ENCODE results near the gene DTNA.

DNA sequence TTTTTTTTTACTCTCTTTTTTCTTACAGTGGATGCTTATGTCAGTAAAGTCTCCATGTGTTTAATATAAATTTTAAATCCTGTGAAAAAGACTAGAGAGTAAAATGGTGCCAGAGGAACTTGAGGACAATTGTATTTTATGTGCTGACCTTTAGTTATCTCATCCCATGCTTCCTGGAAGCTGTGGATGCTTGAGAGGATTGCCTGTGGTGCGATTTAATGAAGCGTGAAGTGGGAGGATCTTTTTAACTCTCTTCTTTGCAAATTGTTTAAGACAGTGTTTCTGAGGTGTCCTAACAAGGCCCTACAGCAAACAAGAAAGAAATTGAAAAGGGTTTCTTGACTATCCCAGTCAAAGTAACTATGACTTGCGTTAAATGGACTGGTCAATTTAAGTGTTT is 84.2 kb downstream of the DTNA start:
- TF ChIP-seq, protein P1, sequence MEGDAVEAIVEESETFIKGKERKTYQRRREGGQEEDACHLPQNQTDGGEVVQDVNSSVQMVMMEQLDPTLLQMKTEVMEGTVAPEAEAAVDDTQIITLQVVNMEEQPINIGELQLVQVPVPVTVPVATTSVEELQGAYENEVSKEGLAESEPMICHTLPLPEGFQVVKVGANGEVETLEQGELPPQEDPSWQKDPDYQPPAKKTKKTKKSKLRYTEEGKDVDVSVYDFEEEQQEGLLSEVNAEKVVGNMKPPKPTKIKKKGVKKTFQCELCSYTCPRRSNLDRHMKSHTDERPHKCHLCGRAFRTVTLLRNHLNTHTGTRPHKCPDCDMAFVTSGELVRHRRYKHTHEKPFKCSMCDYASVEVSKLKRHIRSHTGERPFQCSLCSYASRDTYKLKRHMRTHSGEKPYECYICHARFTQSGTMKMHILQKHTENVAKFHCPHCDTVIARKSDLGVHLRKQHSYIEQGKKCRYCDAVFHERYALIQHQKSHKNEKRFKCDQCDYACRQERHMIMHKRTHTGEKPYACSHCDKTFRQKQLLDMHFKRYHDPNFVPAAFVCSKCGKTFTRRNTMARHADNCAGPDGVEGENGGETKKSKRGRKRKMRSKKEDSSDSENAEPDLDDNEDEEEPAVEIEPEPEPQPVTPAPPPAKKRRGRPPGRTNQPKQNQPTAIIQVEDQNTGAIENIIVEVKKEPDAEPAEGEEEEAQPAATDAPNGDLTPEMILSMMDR (IDR thresholded peaks at IDR 0.05 in 2 of 3, conservative IDR thresholded peaks at IDR 0.05 in 1 of 3; ENCODE audit: borderline replicate concordance in 1 of 3, insufficient read depth in 1 of 3, low read depth in 2 of 3, low read length in 2 of 3) = no peak
- TF ChIP-seq POLR2AphosphoS5 (IDR thresholded peaks at IDR 0.05; ENCODE audit: low read depth, low read length) (no peak), POLR2A (IDR thresholded peaks at IDR 0.05; ENCODE audit: borderline replicate concordance, extremely low read depth, insufficient read depth, insufficient read length) (no peak), EZH2 (IDR thresholded peaks at IDR 0.05) (no peak), EZH2phosphoT487 (IDR thresholded peaks at IDR 0.05; ENCODE audit: borderline replicate concordance) (no peak), ELF1 (IDR thresholded peaks at IDR 0.05; ENCODE audit: borderline replicate concordance, low read depth) (no peak), SP1 (IDR thresholded peaks at IDR 0.05; ENCODE audit: low read depth) (no peak), ZNF274 (IDR thresholded peaks at IDR 0.05; ENCODE audit: low read depth, low read length) (no peak), YY1 (IDR thresholded peaks at IDR 0.05; ENCODE audit: extremely low read depth, insufficient replicate concordance, low read depth, low read length) (no peak), SIN3A (IDR thresholded peaks at IDR 0.05; ENCODE audit: low read depth) (no peak)
- TF ChIP-seq, protein P2, sequence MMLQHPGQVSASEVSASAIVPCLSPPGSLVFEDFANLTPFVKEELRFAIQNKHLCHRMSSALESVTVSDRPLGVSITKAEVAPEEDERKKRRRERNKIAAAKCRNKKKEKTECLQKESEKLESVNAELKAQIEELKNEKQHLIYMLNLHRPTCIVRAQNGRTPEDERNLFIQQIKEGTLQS (IDR thresholded peaks at IDR 0.05) = no peak
- TF ChIP-seq, protein P3, sequence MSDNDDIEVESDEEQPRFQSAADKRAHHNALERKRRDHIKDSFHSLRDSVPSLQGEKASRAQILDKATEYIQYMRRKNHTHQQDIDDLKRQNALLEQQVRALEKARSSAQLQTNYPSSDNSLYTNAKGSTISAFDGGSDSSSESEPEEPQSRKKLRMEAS (IDR thresholded peaks at IDR 0.05) = no peak
- TF ChIP-seq, protein P4, sequence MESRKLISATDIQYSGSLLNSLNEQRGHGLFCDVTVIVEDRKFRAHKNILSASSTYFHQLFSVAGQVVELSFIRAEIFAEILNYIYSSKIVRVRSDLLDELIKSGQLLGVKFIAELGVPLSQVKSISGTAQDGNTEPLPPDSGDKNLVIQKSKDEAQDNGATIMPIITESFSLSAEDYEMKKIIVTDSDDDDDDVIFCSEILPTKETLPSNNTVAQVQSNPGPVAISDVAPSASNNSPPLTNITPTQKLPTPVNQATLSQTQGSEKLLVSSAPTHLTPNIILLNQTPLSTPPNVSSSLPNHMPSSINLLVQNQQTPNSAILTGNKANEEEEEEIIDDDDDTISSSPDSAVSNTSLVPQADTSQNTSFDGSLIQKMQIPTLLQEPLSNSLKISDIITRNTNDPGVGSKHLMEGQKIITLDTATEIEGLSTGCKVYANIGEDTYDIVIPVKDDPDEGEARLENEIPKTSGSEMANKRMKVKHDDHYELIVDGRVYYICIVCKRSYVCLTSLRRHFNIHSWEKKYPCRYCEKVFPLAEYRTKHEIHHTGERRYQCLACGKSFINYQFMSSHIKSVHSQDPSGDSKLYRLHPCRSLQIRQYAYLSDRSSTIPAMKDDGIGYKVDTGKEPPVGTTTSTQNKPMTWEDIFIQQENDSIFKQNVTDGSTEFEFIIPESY (IDR thresholded peaks at IDR 0.05; ENCODE audit: extremely low read depth, insufficient replicate concordance, low read length) = no peak

Measured in HCT116 (cell line).